Heart left ventricle (tissue), 16 donors: ENCODE measurements around the gene ZNF75A. TPM values are rescaled to one million over a fixed set of nuclear protein-coding genes. Genes with fewer than 3 reads are reported as not detected.

ENCODE experiments used
- ATAC-seq, 4 donors: fragments of 200-7000 bp; cut with Tn5 transposase; one replicate each; pipeline ENCODE4 v1.9.1; 2020 to 2022; ENCODE audit warnings: moderate library complexity in 4 of 4, mild to moderate bottlenecking in 3 of 4, moderate number of reproducible peaks in 1 of 4
- DNase-seq, 5 donors: peaks; one replicate each; pipeline ENCODE4 v3.0.0-alpha.2; 2020
- H3K27ac ChIP-seq, 12 donors: fragments of 200-600 bp; sonication (generic) in 4 of 12; one replicate each; pipeline versions ENCODE4 v1.5.0 to v1.8.0; 2016 to 2022; ENCODE audit warnings: mild to moderate bottlenecking in 2 of 12
- H3K27me3 ChIP-seq, 9 donors: fragments of 200-600 bp; sonication (generic) in 2 of 9; one replicate each; pipeline versions ENCODE4 v1.5.1 to v1.8.0; 2016 to 2022; ENCODE audit warnings: mild to moderate bottlenecking in 3 of 9
- H3K36me3 ChIP-seq, 9 donors: fragments of 200-600 bp; sonication (generic) in 2 of 9; one replicate each; pipeline versions ENCODE4 v1.5.0 to v1.8.0; 2018 to 2022; ENCODE audit warnings: mild to moderate bottlenecking in 2 of 9
- H3K4me1 ChIP-seq, 12 donors: fragments of 200-600 bp; sonication (generic) in 4 of 12; one replicate each; pipeline versions ENCODE4 v1.5.0 to v1.8.0; 2016 to 2022; ENCODE audit warnings: mild to moderate bottlenecking in 3 of 12
- H3K4me3 ChIP-seq, 12 donors: fragments of 200-600 bp; sonication (generic) in 4 of 12; one replicate each; pipeline versions ENCODE4 v1.5.0 to v1.8.0; 2017 to 2022; ENCODE audit warnings: mild to moderate bottlenecking in 9 of 12, moderate library complexity in 4 of 12
- H3K9me3 ChIP-seq, 12 donors: fragments of 200-600 bp; sonication (generic) in 4 of 12; one replicate each; pipeline versions ENCODE4 v1.5.0 to v1.8.0; 2016 to 2022; ENCODE audit warnings: mild to moderate bottlenecking in 1 of 12
- POLR2A ChIP-seq, 2 donors: fragments of 450-650 bp; IDR thresholded peaks; one replicate each; pipeline ENCODE4 v1.6.1; 2017; ENCODE audit warnings: antibody characterized with exemption in 2 of 2, mild to moderate bottlenecking in 2 of 2, moderate library complexity in 2 of 2
- WGBS, 4 donors: extraction: QIAGEN DNeasy Blood & Tissue Kit in 2 of 4; methylation state at CpG; one replicate each; pipeline versions ENCODE4 v1.1.5 to v1.1.7; 2013 to 2018; 5-methylcytosine and 5-hydroxymethylcytosine counted together
- intact Hi-C, 10 donors: fragments of 100-400 bp; cut with DNase I; formaldehyde crosslinking; loops; one replicate each; pipeline versions ENCODE4 v1.11.1 to v1.14.2; 2022
- polyA plus RNA-seq, 2 donors: library from polyadenylated mRNA; stranded (reverse); fragments of 200-250 nt; gene quantifications; one replicate each; pipeline ENCODE4 v1.2.3, GENCODE V29; 2013
- total RNA-seq, 9 donors: library from RNA; depleted of rRNA in 2 of 9; stranded (reverse); fragments of >200 nt in 2 of 9; fragmentation: NEBNext Ultra II Directional in 3 of 9; extraction: Animal tissue kit (Norgen Biotek cat#: 25700) in 3 of 9; gene quantifications; one replicate each; pipeline versions ENCODE4 v1.1.0 to v1.2.4, GENCODE V29; 2016 to 2023
- TF ChIP-seq, protein P1 (sequence below), 12 donors: fragments of 200-600 bp; sonication (generic) in 4 of 12; IDR thresholded peaks; one replicate each; pipeline versions ENCODE4 v1.5.0 to v1.8.0; 2018 to 2022; ENCODE audit warnings: antibody characterized with exemption in 12 of 12, mild to moderate bottlenecking in 5 of 12
- donor health status: ischemic (EF 13 %, LVEDD 7.1; RV severe dilation, severe dysfunction).
- donor health status: healthy with polysubstance abuse.
- donor health status: DM: no; HTN: yes; CAD: no.
- donor health status: DM: no; HTN: no; CAD: no.
- donor health status: ischemic (EF 25% LVEDD 6.9; RV normal size, moderate dysfunction).
- donor health status: ischemic (EF 25% LVEDD 5.7; RV mildly dilated, moderate dysfunction).
- donor health status: healthy.
- donor health status: DM: yes; HTN: yes; CAD: no.
- donor health status: ischemic (EF 35%, LVEDD 5.7; RV mildly dilated, moderate dysfunction).
- donor health status: nonischemic (EF 11% LVEDD 7.7; RV severe dilation, severe dysfunction).
- donor health status: DM: yes; HTN: yes; CAD: no.
- donor health status: PGD.
- donor health status: ischemic (EF 29% LVEDD 5.4; RV normal size, mild dysfunction).
- donor health status: nonischemic (EF 23%, LVEDD 6.1; RV moderate dilation, normal function).

Gene ZNF75A
- total and polyA plus RNA-seq, 11 donors, result 12.3 to 27.3 (median 18.1) TPM

DNA sequence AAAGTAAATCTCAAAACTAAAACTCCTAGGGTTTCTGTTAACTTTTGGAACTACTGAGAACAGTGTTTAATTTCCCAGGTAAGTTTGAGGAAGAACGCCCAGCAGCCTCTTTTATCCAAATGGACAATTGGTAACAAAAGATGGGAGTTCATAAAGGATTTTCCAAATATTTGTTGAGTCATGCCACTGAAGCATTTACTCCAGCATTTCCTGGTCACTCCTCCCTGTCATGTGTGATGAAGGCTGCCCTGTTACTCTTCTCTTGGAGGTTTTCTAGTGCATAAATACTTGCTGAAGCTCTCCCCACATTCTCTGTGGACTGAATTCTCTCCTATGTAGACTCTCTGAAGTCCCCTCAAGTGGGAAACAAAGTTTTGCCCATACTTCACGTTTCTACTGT, 16.5 kb downstream of the ZNF75A start:
- ATAC-seq (no peak), DNase-seq (no peak)
- no peak for TF ChIP-seq POLR2A (IDR thresholded peaks at IDR 0.05)
- TF ChIP-seq, protein P1, sequence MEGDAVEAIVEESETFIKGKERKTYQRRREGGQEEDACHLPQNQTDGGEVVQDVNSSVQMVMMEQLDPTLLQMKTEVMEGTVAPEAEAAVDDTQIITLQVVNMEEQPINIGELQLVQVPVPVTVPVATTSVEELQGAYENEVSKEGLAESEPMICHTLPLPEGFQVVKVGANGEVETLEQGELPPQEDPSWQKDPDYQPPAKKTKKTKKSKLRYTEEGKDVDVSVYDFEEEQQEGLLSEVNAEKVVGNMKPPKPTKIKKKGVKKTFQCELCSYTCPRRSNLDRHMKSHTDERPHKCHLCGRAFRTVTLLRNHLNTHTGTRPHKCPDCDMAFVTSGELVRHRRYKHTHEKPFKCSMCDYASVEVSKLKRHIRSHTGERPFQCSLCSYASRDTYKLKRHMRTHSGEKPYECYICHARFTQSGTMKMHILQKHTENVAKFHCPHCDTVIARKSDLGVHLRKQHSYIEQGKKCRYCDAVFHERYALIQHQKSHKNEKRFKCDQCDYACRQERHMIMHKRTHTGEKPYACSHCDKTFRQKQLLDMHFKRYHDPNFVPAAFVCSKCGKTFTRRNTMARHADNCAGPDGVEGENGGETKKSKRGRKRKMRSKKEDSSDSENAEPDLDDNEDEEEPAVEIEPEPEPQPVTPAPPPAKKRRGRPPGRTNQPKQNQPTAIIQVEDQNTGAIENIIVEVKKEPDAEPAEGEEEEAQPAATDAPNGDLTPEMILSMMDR (IDR thresholded peaks at IDR 0.05), result no peak
- H3K27ac ChIP-seq, result no peak overlapping the region
- peaks cover 5 to 97% (median 70%) of the 10 kb centered on the region in 12 donors for H3K9me3 ChIP-seq
- peaks cover 10 to 30% (median 15%) of the 10 kb centered on the region in 9 donors for H3K36me3 ChIP-seq
- H3K4me1 ChIP-seq, result no peaks in the 10 kb centered on the region
- no peak overlapping the region for H3K4me3 ChIP-seq
- no peaks in the 10 kb centered on the region for H3K27me3 ChIP-seq
- intact Hi-C loops, result no loop called here
- WGBS, 4 donors, result 65 to 71% (median 66%) methylated on average over 2 of the region's 2 CpGs

DNA sequence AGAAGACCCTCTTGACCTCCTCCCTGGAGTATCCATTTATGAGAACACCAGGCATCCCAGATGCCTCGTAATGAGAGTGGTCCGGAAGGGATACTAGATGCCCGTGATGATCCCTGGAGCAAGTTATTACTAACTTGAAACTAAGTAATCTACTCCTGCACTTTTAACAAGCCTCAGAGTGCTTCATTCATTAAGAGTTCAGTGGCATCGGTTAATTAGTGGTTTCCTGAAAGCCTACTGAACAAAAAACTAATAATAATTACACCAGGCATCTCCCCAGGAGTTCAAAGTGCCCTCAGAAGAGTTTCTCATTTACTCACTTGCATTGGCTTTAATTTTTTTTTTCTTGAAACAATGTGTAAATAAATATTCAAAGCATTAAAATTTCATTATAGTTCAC, 22.2 kb downstream of the ZNF75A start:
- peaks cover 0 to 71% (median 16%) of the 10 kb centered on the region in 12 donors for H3K9me3 ChIP-seq
- H3K27ac ChIP-seq, result no peak overlapping the region
- no peaks in the 10 kb centered on the region for H3K4me1 ChIP-seq
- TF ChIP-seq, protein P1 (IDR thresholded peaks at IDR 0.05), result no peak
- TF ChIP-seq POLR2A (IDR thresholded peaks at IDR 0.05), result no peak
- ATAC-seq (no peak), DNase-seq (no peak)
- no peak overlapping the region for H3K4me3 ChIP-seq
- no peaks in the 10 kb centered on the region for H3K36me3 ChIP-seq
- intact Hi-C loops, result loop anchor here in 1 of 10 donors (5.0 kb wide), 1 partner anchor 105 kb away; no protein-coding TSS in a partner anchor
- no peaks in the 10 kb centered on the region for H3K27me3 ChIP-seq
- 81 to 85% (median 82%) methylated on average over 4 of the region's 4 CpGs for WGBS, 4 donors

DNA sequence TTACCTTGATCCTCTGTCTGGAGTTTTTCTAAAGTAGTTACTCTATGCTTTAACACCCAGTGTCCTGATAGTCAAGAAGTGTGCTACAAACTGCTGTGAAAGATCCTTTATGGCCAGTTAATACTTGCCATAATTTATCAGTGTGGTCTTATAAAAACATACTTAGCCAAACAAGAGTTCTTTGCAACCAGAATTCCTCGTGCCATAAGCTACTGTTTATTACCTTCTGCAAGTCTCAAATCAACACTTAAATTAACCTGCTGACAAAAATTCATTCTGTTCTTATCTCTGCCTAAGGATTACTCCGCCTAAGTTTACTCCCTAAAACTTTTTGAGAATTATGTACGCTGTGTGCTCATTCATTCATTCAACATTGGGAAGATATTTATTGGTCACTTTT, 22.8 kb downstream of the ZNF75A start:
- Histone ChIP-seq H3K27me3 (no peaks in the 10 kb centered on the region), H3K27ac (no peak overlapping the region), H3K4me1 (no peaks in the 10 kb centered on the region), H3K9me3 (peaks cover 0 to 71% (median 11%) of the 10 kb centered on the region in 12 donors), H3K4me3 (no peak overlapping the region), H3K36me3 (no peaks in the 10 kb centered on the region)
- WGBS, 4 donors, result 37 to 70% (median 52%) methylated on average over 3 of the region's 3 CpGs
- intact Hi-C loops, result loop anchor here in 1 of 10 donors (5.0 kb wide), 1 partner anchor 104 kb away; no protein-coding TSS in a partner anchor
- TF ChIP-seq, protein P1 (IDR thresholded peaks at IDR 0.05), result no peak
- TF ChIP-seq POLR2A (IDR thresholded peaks at IDR 0.05), result no peak
- no peak for ATAC-seq
- no peak for DNase-seq

DNA sequence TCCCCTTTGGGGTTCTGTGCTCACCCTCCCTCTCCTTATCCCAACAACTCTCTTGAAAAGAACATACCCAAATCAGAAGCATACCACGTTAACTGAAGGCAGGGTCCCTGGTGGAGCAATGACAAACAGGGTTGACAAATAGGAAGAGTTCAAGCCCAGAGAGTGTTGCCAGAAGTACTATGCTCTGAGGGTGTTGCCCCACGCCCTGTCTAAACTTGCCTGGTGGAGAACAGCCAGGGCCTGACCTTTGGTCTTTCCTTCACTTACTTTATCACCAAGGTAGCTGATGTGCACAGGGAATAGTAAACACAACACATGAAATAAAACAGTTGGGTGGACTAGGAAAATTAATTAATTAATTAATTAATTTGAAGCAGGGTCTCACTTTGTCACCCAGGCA, 23.3 kb downstream of the ZNF75A start:
- Histone ChIP-seq H3K27me3 (no peaks in the 10 kb centered on the region), H3K36me3 (no peaks in the 10 kb centered on the region), H3K9me3 (peaks cover 0 to 71% (median 6%) of the 10 kb centered on the region in 12 donors), H3K4me3 (no peak overlapping the region), H3K27ac (no peak overlapping the region), H3K4me1 (no peaks in the 10 kb centered on the region)
- WGBS, 4 donors, result 56 to 75% (median 64%) methylated on average over 2 of the region's 2 CpGs
- DNase-seq (no peak), ATAC-seq (no peak)
- intact Hi-C loops, result loop anchor here in 1 of 10 donors (5.0 kb wide), 1 partner anchor 104 kb away; no protein-coding TSS in a partner anchor
- TF ChIP-seq POLR2A (IDR thresholded peaks at IDR 0.05), result no peak
- TF ChIP-seq, protein P1 (IDR thresholded peaks at IDR 0.05), result no peak
